GM12878 (cell line): ENCODE measurements around the gene PLD5. TPM values are rescaled to one million over a fixed set of nuclear protein-coding genes. Genes with fewer than 3 reads are reported as not detected.
"Not testable (repeated sequence)": the region's sequence is repeated elsewhere in the genome, so short reads cannot be mapped to it uniquely, and the experiment has no call there.

ENCODE experiments used
- ATAC-seq: fragments of 200-7000 bp; cut with Tn5 transposase; 3 replicates; pipeline ENCODE4 v1.9.1; 2020; ENCODE audit warnings: mild to moderate bottlenecking, moderate library complexity
- BruUV-seq: library from RNA; stranded (reverse); fragments of 400-500 nt; replicated peaks from 2 replicates; lab custom pipeline; 2021; lab: Mats Ljungman, UMichigan
- CTCF ChIA-PET: fragments of 300-600 bp; sonication (Branson Sonifier 250); formaldehyde crosslinking; extraction: SDS; loops from one replicate; lab custom pipeline; 2021; ENCODE audit warnings: inconsistent platforms; lab: Yijun Ruan, JAX
- POLR2A ChIA-PET: fragments of 350-600 bp; formaldehyde crosslinking; extraction: SDS; loops from one replicate; lab custom pipeline; 2021; ENCODE audit warnings: inconsistent platforms; lab: Charles Lee
- RAD21 ChIA-PET: fragments of 300-600 bp; sonication (Branson Sonifier 250); formaldehyde crosslinking; loops from one replicate; lab custom pipeline; 2023; ENCODE audit warnings: antibody characterized with exemption; ENCODE audit not compliant: unreplicated experiment; lab: Charles Lee
- SMC1A ChIA-PET: fragments of 300-600 bp; sonication (Branson Sonifier 250); formaldehyde crosslinking; loops from one replicate; lab custom pipeline; 2023; ENCODE audit not compliant: unreplicated experiment, uncharacterized antibody; lab: Charles Lee
- DNase-seq: peaks from one replicate; pipeline ENCODE4 v3.0.0-alpha.2; 2011; ENCODE audit warnings: low read depth, low spot score
- FAIRE-seq: peaks from 3 replicates; lab custom pipeline; 2011; peaks lifted over from hg19 to GRCh38; lab: Jason Lieb, UNC
- H2AFZ ChIP-seq: 2 replicates; pipeline ENCODE4 v1.6.0; 2011; ENCODE audit warnings: low read depth, low read length, control low read depth; ENCODE audit not compliant: control insufficient read depth
- H3K27ac ChIP-seq: 2 replicates; pipeline ENCODE4 v1.5.1; 2011; ENCODE audit warnings: control low read depth; ENCODE audit not compliant: control insufficient read depth, insufficient read depth
- H3K27me3 ChIP-seq, 2 experiments: replicated peaks in 1 of 2; 2 replicates each; pipeline versions ENCODE4 v1.6.0 to v1.6.1; 2011; ENCODE audit warnings: low read length in 1 of 2; ENCODE audit not compliant: control insufficient read depth in 2 of 2, insufficient read depth in 2 of 2
- H3K36me3 ChIP-seq, 2 experiments: 2 replicates each; pipeline ENCODE4 v1.5.1; 2011; ENCODE audit warnings: low read length in 1 of 2; ENCODE audit not compliant: control insufficient read depth in 2 of 2, insufficient read depth in 2 of 2
- H3K4me1 ChIP-seq: 2 replicates; pipeline ENCODE4 v1.6.1; 2011; ENCODE audit warnings: mild to moderate bottlenecking, low read length, moderate library complexity, mixed read lengths; ENCODE audit not compliant: control insufficient read depth, insufficient read depth
- H3K4me2 ChIP-seq: 2 replicates; pipeline ENCODE4 v1.6.0; 2011; ENCODE audit warnings: control low read depth; ENCODE audit not compliant: control insufficient read depth, insufficient read depth
- H3K4me3 ChIP-seq: fragments of 200-600 bp; sonication (generic); 2 replicates; pipeline ENCODE4 v1.5.1; 2016
- H3K79me2 ChIP-seq: 2 replicates; pipeline ENCODE4 v1.6.0; 2011; ENCODE audit warnings: low read length; ENCODE audit not compliant: control insufficient read depth, insufficient read depth
- H3K9ac ChIP-seq: 2 replicates; pipeline ENCODE4 v1.8.0; 2011; ENCODE audit warnings: low read length, control low read depth, mixed read lengths; ENCODE audit not compliant: control insufficient read depth, insufficient read depth
- H3K9me3 ChIP-seq: replicated peaks from 3 replicates; pipeline ENCODE4 v1.5.1; 2011; ENCODE audit warnings: mild to moderate bottlenecking, low read length; ENCODE audit not compliant: control insufficient read depth, insufficient read depth
- H4K20me1 ChIP-seq: 2 replicates; pipeline ENCODE4 v1.6.0; 2011; ENCODE audit not compliant: control insufficient read depth, insufficient read depth
- CEBPB ChIP-seq, 2 experiments: fragments of 150-350 bp in 1 of 2; IDR thresholded peaks; 2 replicates each; pipeline ENCODE4 v1.6.1; 2012 to 2014; ENCODE audit warnings: low read depth in 2 of 2, low read length in 2 of 2, borderline replicate concordance in 1 of 2, inconsistent platforms in 1 of 2
- CHD2 ChIP-seq: IDR thresholded peaks from 2 replicates; pipeline ENCODE4 v1.6.1; 2011; ENCODE audit warnings: low read depth, low read length, improper control_type of control experiment, borderline replicate concordance
- CREM ChIP-seq: IDR thresholded peaks from 2 replicates; pipeline ENCODE4 v1.6.1; 2014; ENCODE audit warnings: antibody characterized with exemption, low read depth
- HDAC2 ChIP-seq: fragments of 200-600 bp; sonication (generic); IDR thresholded peaks from 2 replicates; pipeline ENCODE4 v1.6.1; 2017
- IKZF2 ChIP-seq, 2 experiments: fragments of 450-650 bp; IDR thresholded peaks; 2 replicates each; pipeline ENCODE4 v1.6.1; 2017; ENCODE audit warnings: mild to moderate bottlenecking in 2 of 2, moderate library complexity in 2 of 2
- KDM1A ChIP-seq: fragments of 200-600 bp; sonication (generic); IDR thresholded peaks from 2 replicates; pipeline ENCODE4 v1.6.1; 2016; ENCODE audit warnings: borderline replicate concordance
- NFIC ChIP-seq: IDR thresholded peaks from 2 replicates; pipeline ENCODE4 v1.6.1; 2012; ENCODE audit warnings: low read depth, mild to moderate bottlenecking, inconsistent platforms, low read length, moderate library complexity
- RAD21 ChIP-seq: IDR thresholded peaks from 2 replicates; pipeline ENCODE4 v1.6.1; 2011; ENCODE audit warnings: mild to moderate bottlenecking, low read depth, low read length, moderate library complexity; ENCODE audit not compliant: insufficient read depth
- RAD51 ChIP-seq: fragments of 450-650 bp; IDR thresholded peaks from 2 replicates; pipeline ENCODE4 v1.6.1; 2016; ENCODE audit warnings: moderate library complexity, mild to moderate bottlenecking, inconsistent platforms
- SMAD5 ChIP-seq: IDR thresholded peaks from 2 replicates; pipeline ENCODE4 v1.6.1; 2016; ENCODE audit warnings: antibody characterized with exemption, low read depth
- TAF1 ChIP-seq: IDR thresholded peaks from 2 replicates; pipeline ENCODE4 v1.6.1; 2011; ENCODE audit warnings: mild to moderate bottlenecking, low read depth, low read length, borderline replicate concordance
- TCF7 ChIP-seq: IDR thresholded peaks from 2 replicates; pipeline ENCODE4 v1.6.1; 2014; ENCODE audit warnings: antibody characterized with exemption, borderline replicate concordance
- USF2 ChIP-seq: IDR thresholded peaks from 2 replicates; pipeline ENCODE4 v1.6.1; 2011; ENCODE audit warnings: low read depth, low read length, improper control_type of control experiment, borderline replicate concordance
- ZBTB33 ChIP-seq: fragments of 450-650 bp; IDR thresholded peaks from 2 replicates; pipeline ENCODE4 v1.6.1; 2017; ENCODE audit warnings: mild to moderate bottlenecking
- WGBS: methylation state at CpG from one replicate; pipeline ENCODE4 v1.1.6; 2016; ENCODE audit warnings: low lambda C conversion rate; ENCODE audit not compliant: insufficient replicate concordance, insufficient coverage; ENCODE audit errors: missing lambda C conversion rate; 5-methylcytosine and 5-hydroxymethylcytosine counted together
- in situ Hi-C: fragments of 300-500 bp; cut with MboI; formaldehyde crosslinking; loops from 9 replicates; pipeline ENCODE4 v1.14.3; 2018; ENCODE audit warnings: mixed read lengths
- intact Hi-C: fragments of 100-400 bp; cut with micrococcal nuclease; formaldehyde crosslinking; loops from one replicate; pipeline ENCODE4 v1.14.2; 2022; ENCODE audit not compliant: unreplicated experiment
- polyA plus RNA-seq, 11 experiments: library from polyadenylated mRNA; depleted of rRNA in 4 of 11; unstranded in 6 of 11; stranded (reverse) in 5 of 11; fragments of >200 nt; fragmentation: Nextera tagmentation in 4 of 11; fragmentation: Illumina TruSeq in 1 of 11; extraction: Ambion mirVana in 4 of 11; extraction: Trizol in 1 of 11; gene quantifications; 1 replicate in 1 of 11; 2 replicates in 10 of 11; pipeline versions ENCODE4 v1.2.1 to v1.2.3, GENCODE V29; 2011 to 2016; ENCODE audit warnings: inconsistent platforms in 2 of 11, missing spikeins in 2 of 11, low read depth in 1 of 11
- total RNA-seq, 4 experiments: library from RNA; depleted of rRNA in 3 of 4; stranded (reverse); fragments of >200 nt in 3 of 4; fragmentation: Illumina TruSeq in 1 of 4; extraction: Trizol in 1 of 4; gene quantifications; 2 replicates each; pipeline versions ENCODE4 v1.2.1 to v1.2.3, GENCODE V29; 2013 to 2021

PLD5 gene
- total and polyA plus RNA-seq, 10 of the 15 experiments (the other 5 are each of a cell fraction or from before 2014, with no cell fraction given): not detected

GRCh38 chr1:242211254-242212022 lies 313.1 kb downstream of the PLD5 start (continued):
- TF ChIP-seq CEBPB (IDR thresholded peaks at IDR 0.05; ENCODE audit: borderline replicate concordance in 1 of 2, low read depth in 2 of 2, low read length in 2 of 2) (no peak), RAD21 (no peak)

- CTCF ChIA-PET, FAIRE-seq, H2AFZ ChIP-seq, RAD21 ChIA-PET, H3K36me3 ChIP-seq, H3K4me2 ChIP-seq, intact Hi-C loops, H3K9me3 ChIP-seq, H3K27ac ChIP-seq, POLR2A ChIA-PET, DNase-seq, H3K79me2 ChIP-seq, SMC1A ChIA-PET, ATAC-seq, H3K27me3 ChIP-seq, in situ Hi-C loops, BruUV-seq, H4K20me1 ChIP-seq, H3K9ac ChIP-seq, H3K4me3 ChIP-seq, H3K4me1 ChIP-seq: not testable (repeated sequence)
- 26% methylated on average over 6 of the region's 7 CpGs for WGBS
Observed at GRCh38 chr1:242210316-242210715, 314.2 kb downstream of the PLD5 start.

DNA sequence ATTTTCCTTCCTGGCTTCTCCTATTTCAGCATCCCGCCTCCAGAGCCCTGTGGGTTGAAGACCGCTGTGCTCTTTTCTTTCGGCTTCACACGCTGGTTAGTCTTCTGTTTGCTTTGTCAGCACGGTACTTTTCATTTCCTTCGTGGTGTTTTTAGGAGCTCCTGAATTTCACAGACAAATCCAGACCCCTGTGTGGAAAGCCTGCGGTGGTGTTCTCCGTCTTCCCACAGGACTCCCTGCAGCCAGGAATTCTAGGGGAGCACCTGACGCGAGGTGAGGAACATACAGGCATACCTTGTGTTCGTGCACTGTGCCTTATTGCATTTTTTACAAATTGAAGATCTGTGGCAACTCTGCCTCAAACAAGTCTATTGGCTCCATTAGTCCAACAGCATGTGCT lies 315.4 kb downstream of the PLD5 start:
- intact Hi-C loops: no loop called here
- H3K79me2 ChIP-seq: no peaks in the 10 kb centered on the region
- no peak for DNase-seq
- H3K27me3 ChIP-seq: peaks cover 0 to 1% of the 10 kb centered on the region in 2 experiments; a peak in 2 of 4 replicates
- ChIA-PET POLR2A (no interaction called here), CTCF (no interaction called here), SMC1A (no interaction called here), RAD21 (no interaction called here)
- no peaks in the 10 kb centered on the region for H3K4me1 ChIP-seq
- no peak overlapping the region for H3K27ac ChIP-seq
- no peaks in the 10 kb centered on the region for H4K20me1 ChIP-seq
- H3K36me3 ChIP-seq: no peaks in the 10 kb centered on the region
- no peak for ATAC-seq
- no TSS peak for BruUV-seq
- H2AFZ ChIP-seq: no peak overlapping the region
- H3K9me3 ChIP-seq: no peaks in the 10 kb centered on the region
- no peak overlapping the region for H3K9ac ChIP-seq
- no peak for FAIRE-seq
- no peak overlapping the region for H3K4me3 ChIP-seq
- WGBS: 67% methylated on average over 11 of the region's 11 CpGs
- no peak overlapping the region for H3K4me2 ChIP-seq
- in situ Hi-C loops: no loop called here
- TF ChIP-seq KDM1A: no peak
- no peak for TF ChIP-seq NFIC
- TF ChIP-seq SMAD5: no peak
- no peak for TF ChIP-seq TAF1
- TF ChIP-seq CREM: no peak
- TF ChIP-seq RAD51: no peak
- no peak for TF ChIP-seq ZBTB33
- TF ChIP-seq IKZF2 (IDR thresholded peaks at IDR 0.05): no peak
- no peak for TF ChIP-seq HDAC2
- no peak for TF ChIP-seq TCF7
- no peak for TF ChIP-seq CHD2
- no peak for TF ChIP-seq USF2
